HepG2 (cell line): ENCODE measurements around the gene NFE2. TPM values are rescaled to one million over a fixed set of nuclear protein-coding genes. Genes with fewer than 3 reads are reported as not detected.

Experiments used
- ATF1 ChIP-seq: IDR thresholded peaks from 2 replicates; pipeline ENCODE4 v1.6.1; 2016; ENCODE audit warnings: mild to moderate bottlenecking, control low read depth
- CTCF ChIP-seq: sonication (generic); formaldehyde crosslinking; IDR thresholded peaks from 2 replicates; pipeline ENCODE4 v1.5.0; 2020; ENCODE audit warnings: mild to moderate bottlenecking, missing genetic modification reagents, moderate library complexity
- E2F5 ChIP-seq: sonication (generic); formaldehyde crosslinking; conservative IDR thresholded peaks from 2 replicates; pipeline ENCODE4 v1.4.0; 2020; ENCODE audit warnings: missing genetic modification reagents
- NCOA2 ChIP-seq: sonication (generic); formaldehyde crosslinking; IDR thresholded peaks from 2 replicates; pipeline ENCODE4 v1.8.0; 2022; ENCODE audit warnings: inconsistent platforms
- NONO ChIP-seq, 2 experiments: fragments of 450-650 bp in 1 of 2; sonication (generic) in 1 of 2; formaldehyde crosslinking in 1 of 2; IDR thresholded peaks in 1 of 2; conservative IDR thresholded peaks in 1 of 2; 2 replicates each; pipeline versions ENCODE4 v1.6.1 to v1.8.0; 2017 to 2022; ENCODE audit warnings: mild to moderate bottlenecking in 1 of 2, missing genetic modification reagents in 1 of 2, moderate library complexity in 1 of 2
- TOPORS ChIP-seq: sonication (generic); formaldehyde crosslinking; IDR thresholded peaks from 2 replicates; pipeline ENCODE4 v1.8.0; 2023; ENCODE audit warnings: mild to moderate bottlenecking, missing genetic modification reagents
- TRIM24 ChIP-seq: sonication (generic); formaldehyde crosslinking; IDR thresholded peaks from 2 replicates; pipeline ENCODE4 v1.8.0; 2022; ENCODE audit warnings: mild to moderate bottlenecking, missing genetic modification reagents
- ZNF331 ChIP-seq: sonication (generic); formaldehyde crosslinking; IDR thresholded peaks from 2 replicates; pipeline ENCODE4 v1.4.0; 2020; ENCODE audit warnings: missing genetic modification reagents
- ZNF460 ChIP-seq: sonication (generic); formaldehyde crosslinking; IDR thresholded peaks from 2 replicates; pipeline ENCODE4 v1.5.1; 2020; ENCODE audit warnings: missing genetic modification reagents, mild to moderate bottlenecking, borderline replicate concordance
- ZNF710 ChIP-seq: sonication (generic); formaldehyde crosslinking; IDR thresholded peaks from 2 replicates; pipeline ENCODE4 v1.5.0; 2020; ENCODE audit warnings: mild to moderate bottlenecking, missing genetic modification reagents, borderline replicate concordance
- ZNF776 ChIP-seq: sonication (generic); formaldehyde crosslinking; IDR thresholded peaks from 2 replicates; pipeline ENCODE4 v1.4.0; 2020; ENCODE audit warnings: mild to moderate bottlenecking, missing genetic modification reagents
- ZNF777 ChIP-seq: sonication (generic); formaldehyde crosslinking; IDR thresholded peaks from 2 replicates; pipeline ENCODE4 v1.4.0; 2020; ENCODE audit warnings: missing genetic modification reagents
- polyA plus RNA-seq, 8 experiments: library from polyadenylated mRNA; depleted of rRNA in 3 of 8; stranded (reverse) in 7 of 8; unstranded in 1 of 8; fragments of >200 nt; fragmentation: Illumina TruSeq in 4 of 8; extraction: Trizol in 4 of 8; gene quantifications; 2 replicates each; pipeline versions ENCODE4 v1.2.1 to v1.2.3, GENCODE V29; 2011 to 2016; ENCODE audit warnings: low read depth in 4 of 8, missing spikeins in 1 of 8, mixed read lengths in 1 of 8; ENCODE audit not compliant: insufficient read depth in 1 of 8
- total RNA-seq, 5 experiments: library from RNA; depleted of rRNA; stranded (reverse); fragments of >200 nt; fragmentation: Illumina TruSeq; extraction: Trizol; gene quantifications; 2 replicates each; pipeline ENCODE4 v1.2.3, GENCODE V29; 2016; ENCODE audit warnings: low read depth in 1 of 5
- TF ChIP-seq, protein P1 (sequence below): sonication (generic); formaldehyde crosslinking; IDR thresholded peaks from 2 replicates; pipeline ENCODE4 v1.9.0; 2021; ENCODE audit warnings: missing genetic modification reagents, borderline replicate concordance
- TF ChIP-seq, protein P2 (sequence below): sonication (generic); formaldehyde crosslinking; IDR thresholded peaks from 2 replicates; pipeline ENCODE4 v1.4.0; 2020; ENCODE audit warnings: missing genetic modification reagents
- TF ChIP-seq, protein P3 (sequence below): sonication (generic); formaldehyde crosslinking; IDR thresholded peaks from 2 replicates; pipeline ENCODE4 v1.4.0; 2020; ENCODE audit warnings: missing genetic modification reagents
- TF ChIP-seq, protein P4 (sequence below): sonication (generic); formaldehyde crosslinking; IDR thresholded peaks from 2 replicates; pipeline ENCODE4 v1.5.0; 2020; ENCODE audit warnings: missing genetic modification reagents, mild to moderate bottlenecking, borderline replicate concordance

NFE2 gene
- total and polyA plus RNA-seq, 2 of the 13 experiments (the other 11 are each of a cell fraction or from before 2014, with no cell fraction given): 4.5 to 7.8 TPM

DNA sequence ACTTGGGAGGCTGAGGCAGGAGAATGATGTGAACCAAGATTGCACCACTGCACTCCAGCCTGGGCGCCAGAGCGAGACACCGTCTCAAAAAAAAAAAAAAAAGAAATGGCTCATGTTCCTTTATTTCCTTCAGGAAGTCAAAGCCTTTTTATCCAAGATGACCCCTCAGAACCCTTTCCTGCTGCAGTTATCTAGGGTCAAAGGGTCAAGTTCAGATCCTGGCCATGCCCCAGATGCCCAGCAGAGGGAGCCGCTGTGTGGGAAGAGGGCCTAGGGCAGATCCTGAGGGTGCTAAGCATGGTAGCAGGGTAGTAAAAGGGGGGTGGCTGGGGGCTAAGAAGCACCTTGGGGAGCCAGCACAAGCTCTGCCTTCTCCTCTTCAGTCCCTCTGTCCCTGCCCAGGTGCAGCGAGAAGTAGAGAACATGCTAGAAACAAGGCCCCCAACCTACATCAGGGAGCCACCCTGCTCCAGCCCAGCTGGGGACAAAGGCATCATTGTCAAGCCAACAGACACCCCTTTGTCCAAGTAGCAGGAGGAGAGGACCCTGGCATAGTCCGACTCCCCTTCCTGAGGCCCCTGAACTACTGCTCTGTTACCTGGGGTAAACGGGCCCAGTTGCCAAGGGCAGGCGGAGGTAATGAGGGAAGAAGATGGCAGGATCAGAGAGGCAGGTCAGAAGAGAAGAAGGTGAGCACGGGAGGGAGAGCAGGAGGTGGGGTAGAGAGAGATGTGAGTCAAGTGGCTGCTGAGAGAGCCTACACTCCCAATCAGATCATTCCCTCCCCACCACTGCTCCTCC is 6.5 kb downstream of the NFE2 start (continued):
- TF ChIP-seq ZNF710 (CRISPR knock-in tag): peak; percentile 81; the same call in 1 of the 2 replicates
- no peak for TF ChIP-seq ZNF777 (CRISPR knock-in tag)
- no peak for TF ChIP-seq E2F5 (CRISPR knock-in tag)
- peak; percentile 67 for TF ChIP-seq NCOA2 (CRISPR knock-in tag)
- no peak for TF ChIP-seq TOPORS (CRISPR knock-in tag)
- TF ChIP-seq, protein P1, sequence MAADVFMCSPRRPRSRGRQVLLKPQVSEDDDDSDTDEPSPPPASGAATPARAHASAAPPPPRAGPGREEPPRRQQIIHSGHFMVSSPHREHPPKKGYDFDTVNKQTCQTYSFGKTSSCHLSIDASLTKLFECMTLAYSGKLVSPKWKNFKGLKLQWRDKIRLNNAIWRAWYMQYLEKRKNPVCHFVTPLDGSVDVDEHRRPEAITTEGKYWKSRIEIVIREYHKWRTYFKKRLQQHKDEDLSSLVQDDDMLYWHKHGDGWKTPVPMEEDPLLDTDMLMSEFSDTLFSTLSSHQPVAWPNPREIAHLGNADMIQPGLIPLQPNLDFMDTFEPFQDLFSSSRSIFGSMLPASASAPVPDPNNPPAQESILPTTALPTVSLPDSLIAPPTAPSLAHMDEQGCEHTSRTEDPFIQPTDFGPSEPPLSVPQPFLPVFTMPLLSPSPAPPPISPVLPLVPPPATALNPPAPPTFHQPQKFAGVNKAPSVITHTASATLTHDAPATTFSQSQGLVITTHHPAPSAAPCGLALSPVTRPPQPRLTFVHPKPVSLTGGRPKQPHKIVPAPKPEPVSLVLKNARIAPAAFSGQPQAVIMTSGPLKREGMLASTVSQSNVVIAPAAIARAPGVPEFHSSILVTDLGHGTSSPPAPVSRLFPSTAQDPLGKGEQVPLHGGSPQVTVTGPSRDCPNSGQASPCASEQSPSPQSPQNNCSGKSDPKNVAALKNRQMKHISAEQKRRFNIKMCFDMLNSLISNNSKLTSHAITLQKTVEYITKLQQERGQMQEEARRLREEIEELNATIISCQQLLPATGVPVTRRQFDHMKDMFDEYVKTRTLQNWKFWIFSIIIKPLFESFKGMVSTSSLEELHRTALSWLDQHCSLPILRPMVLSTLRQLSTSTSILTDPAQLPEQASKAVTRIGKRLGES (CRISPR knock-in tag): no peak
- TF ChIP-seq, protein P2, sequence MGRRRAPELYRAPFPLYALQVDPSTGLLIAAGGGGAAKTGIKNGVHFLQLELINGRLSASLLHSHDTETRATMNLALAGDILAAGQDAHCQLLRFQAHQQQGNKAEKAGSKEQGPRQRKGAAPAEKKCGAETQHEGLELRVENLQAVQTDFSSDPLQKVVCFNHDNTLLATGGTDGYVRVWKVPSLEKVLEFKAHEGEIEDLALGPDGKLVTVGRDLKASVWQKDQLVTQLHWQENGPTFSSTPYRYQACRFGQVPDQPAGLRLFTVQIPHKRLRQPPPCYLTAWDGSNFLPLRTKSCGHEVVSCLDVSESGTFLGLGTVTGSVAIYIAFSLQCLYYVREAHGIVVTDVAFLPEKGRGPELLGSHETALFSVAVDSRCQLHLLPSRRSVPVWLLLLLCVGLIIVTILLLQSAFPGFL (CRISPR knock-in tag): no peak
- TF ChIP-seq ZNF776: no peak
- TF ChIP-seq, protein P3, sequence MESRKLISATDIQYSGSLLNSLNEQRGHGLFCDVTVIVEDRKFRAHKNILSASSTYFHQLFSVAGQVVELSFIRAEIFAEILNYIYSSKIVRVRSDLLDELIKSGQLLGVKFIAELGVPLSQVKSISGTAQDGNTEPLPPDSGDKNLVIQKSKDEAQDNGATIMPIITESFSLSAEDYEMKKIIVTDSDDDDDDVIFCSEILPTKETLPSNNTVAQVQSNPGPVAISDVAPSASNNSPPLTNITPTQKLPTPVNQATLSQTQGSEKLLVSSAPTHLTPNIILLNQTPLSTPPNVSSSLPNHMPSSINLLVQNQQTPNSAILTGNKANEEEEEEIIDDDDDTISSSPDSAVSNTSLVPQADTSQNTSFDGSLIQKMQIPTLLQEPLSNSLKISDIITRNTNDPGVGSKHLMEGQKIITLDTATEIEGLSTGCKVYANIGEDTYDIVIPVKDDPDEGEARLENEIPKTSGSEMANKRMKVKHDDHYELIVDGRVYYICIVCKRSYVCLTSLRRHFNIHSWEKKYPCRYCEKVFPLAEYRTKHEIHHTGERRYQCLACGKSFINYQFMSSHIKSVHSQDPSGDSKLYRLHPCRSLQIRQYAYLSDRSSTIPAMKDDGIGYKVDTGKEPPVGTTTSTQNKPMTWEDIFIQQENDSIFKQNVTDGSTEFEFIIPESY: peak; percentile 69
- no peak; the same call in 1 of the 2 replicates for TF ChIP-seq ZNF460
- TF ChIP-seq ZNF331: no peak
- no peak for TF ChIP-seq TRIM24
- TF ChIP-seq, protein P4, sequence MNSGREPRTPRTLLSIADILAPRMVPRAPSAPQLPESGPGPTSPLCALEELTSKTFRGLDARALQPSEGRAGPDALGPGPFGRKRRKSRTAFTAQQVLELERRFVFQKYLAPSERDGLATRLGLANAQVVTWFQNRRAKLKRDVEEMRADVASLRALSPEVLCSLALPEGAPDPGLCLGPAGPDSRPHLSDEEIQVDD (CRISPR knock-in tag): no peak
- TF ChIP-seq CTCF (CRISPR knock-in tag): peak; percentile 93
- 0 out of 2 replicates have a peak, but pooled peaks have one; percentile 29 for TF ChIP-seq ATF1 (CRISPR knock-in tag)
- TF ChIP-seq NONO (IDR thresholded peaks at IDR 0.05): no peak
- peak; percentile 92 for TF ChIP-seq NONO (CRISPR knock-in tag; conservative IDR thresholded peaks at IDR 0.05)
